LHCN-M2 (cell line): ENCODE data around the gene SLC5A11. TPM values are rescaled to one million over a fixed set of nuclear protein-coding genes. Genes with fewer than 3 reads are reported as not detected.
A peak's percentile ranks its signal among the peaks of the same experiment; 100 is the strongest.
"Not testable (repeated sequence)": the region's sequence is repeated elsewhere in the genome, so short reads cannot be mapped to it uniquely, and the experiment has no call there.

Experiments used
- DNase-seq: peaks from one replicate; pipeline ENCODE4 v3.0.0-alpha.2; 2012; ENCODE audit warnings: low read depth
- polyA plus RNA-seq: library from polyadenylated mRNA; unstranded; fragments of >200 nt; gene quantifications from one replicate; pipeline ENCODE4 v1.2.1, GENCODE V29; 2012; ENCODE audit warnings: missing spikeins
- total RNA-seq: library from RNA; depleted of rRNA; stranded (reverse); fragments of >200 nt; gene quantifications from 2 replicates; pipeline ENCODE4 v1.2.3, GENCODE V29; 2014; rRNA removed

SLC5A11 gene, protein sequence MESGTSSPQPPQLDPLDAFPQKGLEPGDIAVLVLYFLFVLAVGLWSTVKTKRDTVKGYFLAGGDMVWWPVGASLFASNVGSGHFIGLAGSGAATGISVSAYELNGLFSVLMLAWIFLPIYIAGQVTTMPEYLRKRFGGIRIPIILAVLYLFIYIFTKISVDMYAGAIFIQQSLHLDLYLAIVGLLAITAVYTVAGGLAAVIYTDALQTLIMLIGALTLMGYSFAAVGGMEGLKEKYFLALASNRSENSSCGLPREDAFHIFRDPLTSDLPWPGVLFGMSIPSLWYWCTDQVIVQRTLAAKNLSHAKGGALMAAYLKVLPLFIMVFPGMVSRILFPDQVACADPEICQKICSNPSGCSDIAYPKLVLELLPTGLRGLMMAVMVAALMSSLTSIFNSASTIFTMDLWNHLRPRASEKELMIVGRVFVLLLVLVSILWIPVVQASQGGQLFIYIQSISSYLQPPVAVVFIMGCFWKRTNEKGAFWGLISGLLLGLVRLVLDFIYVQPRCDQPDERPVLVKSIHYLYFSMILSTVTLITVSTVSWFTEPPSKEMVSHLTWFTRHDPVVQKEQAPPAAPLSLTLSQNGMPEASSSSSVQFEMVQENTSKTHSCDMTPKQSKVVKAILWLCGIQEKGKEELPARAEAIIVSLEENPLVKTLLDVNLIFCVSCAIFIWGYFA
- total RNA-seq: not detected in 2 replicates
- polyA plus RNA-seq: not detected

DNA sequence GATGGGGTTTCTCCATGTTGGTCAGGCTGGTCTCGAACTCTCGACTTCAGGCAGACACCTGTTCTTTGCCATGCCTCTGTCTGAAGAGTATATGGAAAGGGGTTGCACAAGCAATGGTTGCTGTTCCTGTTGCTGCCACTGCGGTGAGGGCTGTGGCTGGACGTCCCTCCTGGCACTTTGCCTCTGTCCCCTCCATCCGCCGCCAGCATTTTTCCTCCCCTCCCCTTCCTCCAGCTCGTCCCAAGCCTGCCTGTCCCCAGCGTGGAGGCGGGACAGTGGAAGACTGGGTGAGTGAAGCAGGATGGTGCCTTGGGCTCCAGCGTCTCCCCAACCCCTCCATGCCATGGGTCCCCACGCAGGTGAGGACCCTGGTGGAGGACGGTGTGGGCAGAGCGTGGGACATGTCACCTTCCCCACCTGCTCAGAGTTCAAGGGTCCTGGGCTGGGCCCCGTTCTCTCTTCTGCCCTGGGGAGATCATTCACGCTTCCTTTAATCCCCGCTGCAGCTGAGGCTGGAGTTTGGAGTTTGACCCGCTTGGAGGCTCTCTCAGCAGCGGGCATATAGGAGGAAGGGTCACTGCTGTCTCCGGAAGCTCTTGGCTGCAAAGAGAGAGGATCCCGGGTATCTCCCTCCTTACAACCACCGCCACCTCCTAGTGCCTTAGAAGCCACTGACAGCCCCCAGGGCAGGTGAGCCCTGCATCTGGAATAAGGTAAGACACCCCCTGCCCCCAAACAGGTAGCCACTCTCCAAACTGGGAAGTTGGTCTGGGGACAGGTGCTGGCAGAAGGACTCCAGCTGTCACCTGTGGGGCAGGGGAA, at the start of gene SLC5A11:
Gene SLC5A11, plus strand, starts transcription at position 238 of the 822 bp plus-strand sequence. CDS start 12,681 bp downstream, outside the sequence.
- DNase-seq: no peak

GRCh38 chr16:24800586-24800985, 45.2 kb upstream of the SLC5A11 start:
- peak; percentile 22 for DNase-seq

DNA sequence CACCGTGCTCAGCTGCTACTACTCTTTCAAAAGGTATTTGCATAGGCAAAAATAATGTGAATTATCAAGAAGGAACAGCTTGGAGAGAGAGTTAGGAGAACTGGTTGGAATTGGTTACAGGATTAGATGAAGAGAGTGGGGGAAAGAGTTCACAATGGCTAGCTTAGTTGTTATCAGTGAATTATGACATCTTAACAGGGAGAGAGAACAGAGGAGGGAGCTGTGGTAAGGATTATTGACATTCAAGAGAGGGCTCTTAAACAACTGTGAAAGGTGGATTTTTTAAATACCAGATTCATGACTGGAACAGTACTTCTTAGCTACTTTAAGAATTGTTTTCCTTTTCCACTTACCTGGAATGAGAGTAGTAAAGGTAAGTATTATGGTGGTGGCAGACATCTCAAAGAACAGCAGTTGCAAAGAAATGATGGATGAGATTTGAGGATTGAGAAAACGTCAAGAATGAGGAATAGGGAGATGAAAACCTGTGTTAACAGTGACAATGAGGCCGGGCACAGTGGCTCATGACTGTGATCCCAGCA, 43.9 kb upstream of the SLC5A11 start:
- DNase-seq: no peak

- no peak for DNase-seq
These were observed 40.3 kb upstream of the SLC5A11 start for GRCh38 chr16:24805484-24805883.

- no peak for DNase-seq
These were observed 38.5 kb upstream of the SLC5A11 start for GRCh38 chr16:24807301-24807700.

GRCh38 chr16:24810951-24811843, 34.6 kb upstream of the SLC5A11 start:
- DNase-seq: peak; percentile 10

- DNase-seq: not testable (repeated sequence)
These were observed 33.0 kb upstream of the SLC5A11 start for GRCh38 chr16:24812813-24813212.

DNA sequence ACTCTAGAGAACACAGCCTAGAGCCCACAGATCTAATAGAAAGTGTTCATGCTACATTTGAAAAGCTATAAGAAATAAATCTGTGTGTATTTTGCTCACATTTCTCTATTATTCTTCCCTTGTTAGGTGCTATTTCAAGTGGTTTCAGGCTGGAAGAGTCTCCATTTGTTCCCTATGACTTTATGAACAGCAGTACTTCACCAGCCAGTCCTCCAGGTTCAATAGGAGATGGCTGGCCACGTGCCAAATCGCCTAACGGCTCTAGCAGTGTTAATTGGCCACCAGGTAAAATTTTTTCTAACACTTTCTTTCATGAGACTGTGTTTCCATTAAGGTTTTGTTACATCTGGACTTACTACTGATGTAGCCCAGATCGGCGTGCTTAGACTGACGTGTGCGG, 30.7 kb upstream of the SLC5A11 start:
- DNase-seq: no peak

DNA sequence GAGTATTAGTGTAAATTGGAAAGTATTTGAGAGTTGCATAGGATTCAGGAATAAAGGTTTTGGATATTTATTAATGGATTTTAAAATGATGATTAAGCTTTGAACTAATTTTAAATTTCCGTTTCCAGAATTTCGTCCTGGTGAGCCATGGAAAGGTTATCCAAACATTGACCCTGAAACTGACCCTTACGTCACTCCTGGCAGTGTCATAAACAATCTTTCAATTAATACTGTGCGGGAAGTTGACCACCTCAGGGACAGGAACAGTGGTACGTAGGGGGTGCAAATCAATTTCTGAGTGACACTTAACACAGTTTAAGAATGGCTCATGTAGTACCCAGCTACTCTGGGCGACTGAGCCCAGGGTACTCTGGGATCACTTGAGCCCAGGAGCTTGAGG, 29.1 kb upstream of the SLC5A11 start:
- no peak for DNase-seq

DNA sequence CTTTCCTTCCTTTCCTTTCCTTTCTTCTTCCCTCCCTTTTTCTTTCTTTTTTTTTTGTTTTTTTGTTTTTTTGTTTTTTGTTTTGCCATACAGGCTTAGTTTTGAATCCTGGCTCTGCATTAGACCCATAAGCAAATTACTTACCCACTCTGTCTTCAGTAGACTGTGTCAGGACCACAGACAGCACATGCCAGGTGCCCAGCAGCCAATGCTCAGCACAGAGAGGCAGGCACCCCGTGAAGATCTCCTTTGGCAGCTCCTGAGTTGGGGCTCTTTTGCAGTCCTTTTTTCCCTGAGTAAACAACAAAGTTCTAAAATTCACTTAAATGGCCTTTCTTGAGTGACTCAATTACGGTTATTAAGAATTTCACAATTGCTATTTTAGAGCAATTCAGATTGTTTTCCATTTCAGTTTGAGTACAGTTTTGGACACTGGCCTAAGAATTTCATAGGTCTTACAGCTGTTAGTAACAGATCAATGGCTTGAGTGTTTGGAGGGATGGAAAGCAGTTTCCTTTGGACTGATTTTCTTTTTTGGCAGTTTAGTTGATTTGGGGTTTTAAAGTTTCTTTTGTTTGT, 26.2 kb upstream of the SLC5A11 start:
- peak; percentile 34 for DNase-seq

- DNase-seq: peak; percentile 23
These were observed 25.2 kb upstream of the SLC5A11 start for GRCh38 chr16:24820522-24820921.

- DNase-seq: no peak
These were observed 24.6 kb upstream of the SLC5A11 start for GRCh38 chr16:24821129-24821528.

GRCh38 chr16:24822542-24822941, 23.2 kb upstream of the SLC5A11 start:
- no peak for DNase-seq

DNA sequence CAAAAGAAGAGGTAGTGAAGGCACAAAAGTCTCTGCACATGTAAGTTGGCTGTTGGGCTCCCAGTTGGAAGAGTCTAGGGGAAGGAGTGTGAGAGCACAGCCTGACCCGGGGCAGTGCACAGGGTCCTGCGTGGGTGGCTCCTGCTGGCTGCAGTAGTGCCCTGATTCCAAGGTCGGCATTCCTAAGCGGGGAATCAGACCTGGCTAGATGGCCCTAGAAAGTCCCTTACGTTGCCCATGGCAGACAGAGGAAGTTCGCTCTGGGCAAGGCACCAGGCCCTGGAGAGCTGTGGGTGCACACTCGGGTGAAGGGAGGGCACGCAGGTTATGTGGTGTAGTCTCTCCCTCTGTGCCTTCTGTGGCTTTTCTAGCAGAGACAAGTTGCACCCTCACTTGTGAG, 22.8 kb upstream of the SLC5A11 start:
- DNase-seq: no peak

GRCh38 chr16:24825696-24826095, 20.1 kb upstream of the SLC5A11 start:
- no peak for DNase-seq

- no peak for DNase-seq
These were observed 19.6 kb upstream of the SLC5A11 start for GRCh38 chr16:24826096-24826690.

DNA sequence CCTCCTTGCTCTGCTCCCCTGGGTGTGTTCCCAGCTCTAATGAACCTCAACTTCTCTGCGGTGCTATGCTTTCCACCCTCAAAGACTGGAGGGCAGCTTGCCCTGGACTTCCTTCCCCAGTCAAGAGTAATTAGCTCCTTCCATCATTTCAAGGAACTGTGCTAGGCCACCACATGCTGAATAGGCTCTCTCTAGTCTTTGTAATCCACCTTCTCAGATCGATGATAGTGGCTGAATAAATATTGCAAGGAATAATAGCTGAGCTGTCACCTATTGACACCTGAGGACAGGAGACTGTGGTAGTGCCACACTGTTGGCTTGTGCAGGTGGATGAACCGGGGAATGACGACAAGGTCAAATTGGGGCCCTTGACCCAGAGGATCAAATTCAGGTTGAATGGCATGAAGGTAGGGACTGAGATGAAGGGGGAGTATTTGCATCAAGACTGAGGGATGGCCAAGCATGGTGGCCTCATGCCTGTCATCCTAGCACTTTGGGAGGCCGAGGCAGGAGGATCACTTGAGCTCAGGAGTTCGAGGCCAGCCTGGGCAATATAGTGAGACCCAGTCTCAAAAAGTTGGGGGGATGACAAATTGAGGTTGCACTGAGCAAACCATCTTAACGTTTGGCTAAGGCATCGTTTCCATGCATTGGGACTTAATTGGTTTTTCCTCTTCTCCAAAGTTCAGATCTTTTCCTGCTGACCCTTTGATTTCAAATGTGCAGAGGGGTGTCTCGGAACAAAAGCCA, 18.8 kb upstream of the SLC5A11 start:
- no peak for DNase-seq

DNA sequence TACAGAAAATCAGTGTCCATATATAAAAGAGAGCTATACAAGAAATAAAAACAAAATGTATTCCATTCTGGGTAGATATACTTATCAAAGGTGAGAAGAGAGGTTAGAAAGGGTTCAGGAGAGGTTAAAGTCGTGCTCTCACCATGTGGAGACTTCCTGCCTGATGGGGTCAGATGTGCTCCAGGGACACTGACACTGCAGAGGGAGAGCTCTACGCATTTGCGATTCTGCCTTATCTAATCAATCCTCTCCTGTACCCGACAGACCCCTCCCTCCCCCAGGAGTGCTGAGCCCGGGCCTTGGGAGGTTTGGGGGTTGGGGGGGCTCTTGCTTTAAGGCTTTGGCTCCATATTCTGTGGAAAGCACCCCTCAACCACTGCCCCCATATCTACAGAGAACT, 16.6 kb upstream of the SLC5A11 start:
- no peak for DNase-seq

- DNase-seq: no peak
These were observed 12.4 kb upstream of the SLC5A11 start for GRCh38 chr16:24833352-24833751.
